Activated CD4-positive, alpha-beta T cell treated with anti-CD3 and anti-CD28 coated beads for 1 hour (primary cell): ENCODE results near the gene HAAO.

ENCODE experiments used
- DNase-seq: peaks from one replicate; pipeline ENCODE4 v3.0.0-alpha.2; 2020

The HAAO gene

GRCh38 chr2:42792087-42792582 lies 248 bp downstream of the HAAO start:
- no peak for DNase-seq

- DNase-seq = no peak
Measured at GRCh38 chr2:42791606-42792005, 777 bp downstream of the HAAO start.

- no peak for DNase-seq
Measured at GRCh38 chr2:42789751-42790150, 2.6 kb downstream of the HAAO start.

DNA sequence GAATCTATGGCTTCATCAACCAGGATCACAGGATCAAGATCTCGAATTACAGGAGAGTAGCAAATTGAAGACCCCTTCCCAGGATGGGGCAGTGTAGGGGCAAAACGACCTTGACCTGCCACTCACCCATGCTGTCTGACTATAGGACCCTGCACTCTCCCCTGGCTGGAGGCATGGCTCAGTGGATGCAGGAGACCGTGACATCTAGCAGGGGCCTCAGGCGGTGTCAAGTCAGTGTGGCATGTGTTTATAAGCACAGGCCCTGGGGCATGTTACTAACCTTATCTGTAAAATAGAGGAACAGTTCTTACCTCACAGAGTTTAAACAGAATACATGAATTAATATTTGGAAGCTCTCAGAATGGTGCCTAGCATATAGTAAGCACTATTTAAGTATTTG lies 3.5 kb downstream of the HAAO start:
- no peak for DNase-seq

DNA sequence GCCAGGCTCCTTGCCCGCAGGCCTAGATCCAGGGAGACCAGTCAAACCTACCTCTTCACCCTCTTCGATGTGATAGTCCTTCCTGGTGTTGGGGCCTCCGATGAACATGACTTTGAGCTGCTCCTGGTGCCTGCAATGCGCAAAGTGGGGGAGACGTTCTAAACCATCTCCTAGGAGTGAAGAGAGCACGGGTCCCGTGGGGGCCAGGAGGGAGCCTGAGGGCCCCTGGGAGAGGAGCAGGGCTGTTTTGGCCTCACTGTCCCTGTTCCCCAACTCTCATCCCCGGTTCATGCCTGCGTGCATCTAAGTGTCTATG lies 3.9 kb downstream of the HAAO start:
- DNase-seq = no peak

DNA sequence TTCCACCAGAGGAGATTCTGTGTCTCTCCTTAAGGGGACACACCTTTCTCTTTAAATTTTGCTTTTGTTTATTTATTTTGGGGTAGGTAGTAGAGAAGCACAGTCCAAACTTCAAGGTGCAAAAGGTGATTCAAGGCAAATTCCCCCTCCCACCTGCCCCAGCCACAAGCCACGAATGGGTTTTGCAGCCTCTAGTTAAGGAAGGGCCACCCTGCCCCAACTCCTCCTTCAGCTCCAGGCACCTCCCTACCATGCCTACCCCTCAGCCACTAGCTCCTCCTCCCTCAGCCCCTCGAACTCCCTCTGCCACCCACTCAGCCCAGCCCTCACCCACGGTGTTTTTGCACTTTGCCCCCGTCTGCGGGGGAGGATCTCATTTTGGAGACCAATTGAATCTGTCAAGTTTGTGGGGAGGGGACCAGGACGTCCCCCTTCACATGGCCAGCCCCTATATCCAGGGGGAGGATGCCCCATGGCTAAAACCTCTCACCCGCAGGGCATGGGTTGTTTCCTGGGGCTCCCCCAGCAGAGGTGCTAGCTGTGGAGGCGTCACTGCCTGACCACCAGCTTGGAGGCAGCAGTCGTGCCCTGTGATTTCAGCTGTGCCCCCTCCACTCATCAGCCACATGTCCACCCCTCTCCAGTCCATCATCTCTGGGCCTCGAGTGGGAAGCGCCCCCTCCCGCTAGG lies 4.5 kb downstream of the HAAO start:
- no peak for DNase-seq

DNA sequence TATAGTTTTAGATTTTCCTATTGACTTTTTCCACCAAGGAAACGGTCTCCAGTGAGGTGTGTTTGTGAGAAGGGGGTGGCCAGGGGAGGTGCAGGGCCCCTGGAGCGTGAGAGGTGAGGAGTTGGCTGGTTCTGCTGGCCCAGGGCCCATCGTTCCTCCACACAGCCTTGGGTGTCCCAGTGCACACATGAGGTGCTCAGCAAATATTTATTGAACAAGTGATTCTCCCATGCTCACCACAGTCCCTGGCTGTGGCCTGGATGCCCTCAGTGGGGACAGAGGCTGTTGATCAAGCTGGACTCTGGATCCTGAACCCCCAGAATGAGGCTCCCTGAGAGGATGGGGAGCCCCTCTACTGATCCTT lies 5.0 kb downstream of the HAAO start:
- no peak for DNase-seq

DNA sequence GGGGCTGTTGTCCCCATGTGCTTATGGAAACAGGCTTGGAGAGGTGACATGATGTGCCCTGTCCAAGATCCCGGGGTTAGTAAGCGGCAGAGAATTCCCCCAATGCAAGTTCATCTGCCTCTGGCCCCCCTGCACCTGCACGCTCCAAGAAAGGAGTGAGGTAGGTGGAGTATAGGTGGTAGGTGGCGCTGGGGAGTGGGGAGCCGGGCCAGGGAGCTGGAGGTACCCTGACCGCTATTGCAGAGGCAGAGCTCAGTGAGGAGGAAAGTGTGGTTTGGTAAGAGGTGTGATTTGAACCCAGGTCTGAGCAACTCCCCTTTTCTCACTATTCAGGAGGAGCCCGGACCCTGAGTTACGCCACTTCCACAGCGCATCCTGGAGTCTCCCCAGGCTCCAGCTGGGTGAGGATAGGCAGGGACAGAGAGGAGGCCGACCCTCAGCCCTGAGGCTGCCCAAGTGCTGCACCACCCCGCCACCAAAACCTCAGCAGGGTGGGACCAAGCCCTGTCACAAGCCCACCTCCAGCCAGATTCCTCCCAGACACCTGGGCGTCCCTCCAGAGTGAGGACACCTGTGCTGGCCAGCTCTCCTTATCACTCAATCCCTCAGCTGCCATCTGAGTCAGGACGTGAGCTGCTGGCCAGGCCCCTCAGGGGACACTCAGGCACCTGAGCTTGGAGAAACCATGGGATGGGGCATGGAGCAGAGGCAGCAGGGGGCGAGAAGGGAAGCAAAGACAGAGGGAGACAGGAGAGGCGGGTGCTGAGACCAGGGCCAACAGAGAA lies 5.6 kb downstream of the HAAO start:
- DNase-seq = no peak

GRCh38 chr2:42784204-42784880 lies 8.0 kb downstream of the HAAO start:
- DNase-seq = no peak

- DNase-seq = no peak
Measured at GRCh38 chr2:42783511-42783910, 8.9 kb downstream of the HAAO start.

- DNase-seq = no peak
Measured at GRCh38 chr2:42781181-42781580, 11.2 kb downstream of the HAAO start.

DNA sequence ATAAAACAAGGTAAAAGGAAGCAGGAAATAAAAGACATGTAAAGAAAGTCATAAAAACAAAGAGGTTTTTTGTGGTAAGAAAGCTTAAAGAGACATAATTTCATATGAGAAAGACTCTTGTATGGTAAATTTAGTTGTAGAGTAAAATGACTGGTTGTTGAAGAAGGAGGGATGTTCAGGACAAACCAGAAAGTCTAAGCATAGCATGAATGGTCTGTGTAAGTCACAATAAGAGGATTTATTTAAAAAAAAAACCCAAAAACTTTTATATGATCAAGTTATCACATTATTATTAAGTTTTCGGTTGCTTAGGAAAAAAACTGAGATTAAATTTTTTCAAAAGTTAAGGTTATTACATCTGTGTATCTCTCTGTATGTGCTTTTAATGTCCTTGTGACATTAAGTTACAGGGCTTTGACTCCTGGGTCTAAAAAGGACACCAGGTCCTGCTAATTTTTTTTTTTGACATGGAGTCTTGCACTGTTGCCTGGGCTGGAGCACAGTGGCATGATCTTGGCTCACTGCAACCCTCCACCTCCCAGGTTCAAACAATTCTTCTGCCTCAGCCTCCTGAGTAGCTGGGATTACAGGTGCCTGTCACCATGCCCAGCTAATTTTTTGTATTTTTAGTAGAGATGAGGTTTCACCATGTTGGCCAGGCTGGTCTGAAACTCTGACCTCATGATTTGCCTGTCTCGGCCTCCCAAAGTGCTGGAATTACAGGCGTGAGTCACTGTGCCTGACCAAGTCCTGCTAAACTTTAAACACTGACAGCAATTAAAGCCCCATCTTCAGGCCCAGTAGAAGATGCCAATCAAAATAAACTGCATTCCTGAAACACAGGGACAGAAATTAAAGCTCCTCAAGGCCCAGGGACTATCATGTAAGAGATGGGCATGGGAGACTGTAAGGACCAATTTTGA lies 14.2 kb downstream of the HAAO start:
- no peak for DNase-seq

- DNase-seq = no peak
Measured at GRCh38 chr2:42775810-42776209, 16.6 kb downstream of the HAAO start.

- no peak for DNase-seq
Measured at GRCh38 chr2:42775186-42775585, 17.2 kb downstream of the HAAO start.

- DNase-seq = no peak
Measured at GRCh38 chr2:42771546-42772153, 20.7 kb downstream of the HAAO start.

- DNase-seq = no peak
Measured at GRCh38 chr2:42770288-42771131, 21.9 kb downstream of the HAAO start.

DNA sequence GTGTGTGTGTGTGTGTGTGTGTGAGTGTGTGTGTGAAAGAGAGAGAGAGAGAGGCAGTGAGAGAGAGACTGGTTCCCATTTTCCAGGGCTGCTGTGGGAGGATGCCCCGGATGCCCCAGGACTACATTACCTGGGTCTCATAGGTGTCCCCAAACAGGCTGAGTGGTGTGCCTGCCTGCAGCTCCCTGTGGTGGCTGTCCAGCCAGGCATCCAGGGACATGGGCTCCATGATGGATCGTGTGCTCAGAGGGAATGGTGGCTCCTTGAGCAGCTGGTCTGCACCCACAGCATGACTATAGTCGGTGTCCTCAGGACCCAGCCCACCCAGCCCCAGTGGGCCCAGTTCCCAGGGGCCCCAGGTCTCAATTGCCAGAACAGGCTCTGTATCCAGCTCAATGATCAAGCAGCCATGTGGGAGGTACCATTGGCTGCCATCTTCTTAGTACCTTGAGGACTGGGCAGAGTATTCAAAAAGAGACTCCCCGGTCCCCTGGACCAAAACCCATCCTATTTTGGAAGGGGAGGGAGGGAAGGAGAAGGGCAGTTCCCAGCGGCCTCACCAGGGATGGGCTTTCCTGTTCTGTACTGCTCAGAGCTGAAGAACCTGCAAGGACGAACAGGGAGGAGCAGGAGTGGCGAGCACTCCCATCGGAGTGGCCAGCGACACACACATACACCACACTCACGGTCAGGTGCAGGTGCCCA lies 22.6 kb downstream of the HAAO start:
- no peak for DNase-seq

DNA sequence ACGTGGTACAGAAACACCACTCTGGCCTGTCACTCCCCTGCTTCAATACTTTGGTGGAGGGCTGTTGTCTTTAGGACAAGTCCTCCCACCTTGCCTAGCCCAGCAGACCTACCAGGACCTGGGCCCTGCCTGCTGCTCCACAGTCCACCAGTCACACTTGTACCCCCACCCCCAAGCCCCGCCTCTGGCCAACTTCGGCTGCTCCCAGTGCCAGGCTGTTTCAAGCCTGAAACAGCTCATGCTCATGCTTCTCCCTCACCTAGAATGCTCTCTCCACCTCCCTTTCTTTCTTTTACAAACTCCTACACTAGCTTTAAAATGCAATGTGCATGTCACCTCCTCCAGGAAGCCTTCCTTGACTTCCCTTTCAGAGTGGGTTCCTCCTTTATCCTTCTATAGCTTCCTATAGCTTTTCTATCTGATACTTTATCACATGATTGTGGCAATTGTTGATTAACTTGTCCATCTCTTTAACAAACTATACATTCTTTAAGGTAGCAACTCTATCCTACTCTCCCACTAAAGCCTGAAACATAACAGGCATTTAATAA lies 23.6 kb downstream of the HAAO start:
- DNase-seq = no peak

DNA sequence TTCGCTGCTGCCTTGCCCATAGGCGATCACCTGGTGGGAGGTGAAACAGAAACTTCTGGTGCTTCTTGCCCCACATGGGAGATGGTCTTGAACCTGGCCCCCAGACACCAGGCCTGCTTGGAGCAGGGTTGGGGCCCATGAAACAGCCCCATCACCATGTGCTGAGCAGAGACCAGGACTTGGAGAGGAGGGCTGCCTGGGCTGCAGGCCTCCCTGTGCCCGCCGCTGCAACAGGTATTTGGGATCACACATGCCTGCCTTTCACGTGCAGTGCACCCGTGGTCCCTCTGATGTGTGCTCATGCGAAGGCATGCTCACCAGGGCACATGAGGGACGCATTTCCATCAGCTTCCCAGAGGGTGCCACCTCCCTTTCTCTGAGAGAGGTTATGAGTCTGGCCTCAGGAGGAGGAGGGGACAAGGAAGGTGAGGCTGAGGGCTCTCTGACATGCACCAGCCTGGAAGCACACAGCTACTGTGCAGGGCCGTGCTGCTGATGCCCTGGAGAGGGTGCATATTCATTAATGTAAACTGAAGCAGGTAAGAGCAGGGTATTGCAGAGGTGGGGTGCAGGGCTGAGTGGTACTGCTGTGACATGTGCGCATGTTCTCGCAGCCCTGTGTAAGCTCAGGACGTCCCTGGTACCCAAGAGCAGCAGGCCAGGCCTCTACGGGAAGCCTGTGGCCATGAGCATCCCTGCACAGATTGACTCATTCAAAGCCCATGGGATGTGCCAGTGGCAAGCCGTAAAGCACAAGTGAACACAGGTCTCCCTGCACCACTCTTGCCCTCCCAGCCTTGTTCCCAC lies 24.3 kb downstream of the HAAO start:
- no peak for DNase-seq
